Tibial nerve (tissue), 4 donors: Measurements from ENCODE around the gene GALR2. TPM values are rescaled to one million over a fixed set of nuclear protein-coding genes. Genes with fewer than 3 reads are reported as not detected.

Experiments used
- DNase-seq, 2 donors: peaks; one replicate each; pipeline ENCODE4 v3.0.0-alpha.2; 2019; ENCODE audit warnings: low spot score in 2 of 2
- H3K27ac ChIP-seq, 4 donors: fragments of 200-600 bp; sonication (generic) in 3 of 4; one replicate each; pipeline ENCODE4 v1.5.1; 2017 to 2019; ENCODE audit warnings: mild to moderate bottlenecking in 1 of 4
- H3K27me3 ChIP-seq, 2 donors: fragments of 200-600 bp; sonication (generic) in 1 of 2; one replicate each; pipeline versions ENCODE4 v1.5.1 to v1.6.0; 2017 to 2019
- H3K36me3 ChIP-seq, 3 donors: fragments of 200-600 bp; sonication (generic); one replicate each; pipeline ENCODE4 v1.5.1; 2018 to 2019
- H3K4me1 ChIP-seq, 4 donors: fragments of 200-600 bp; sonication (generic) in 3 of 4; one replicate each; pipeline ENCODE4 v1.5.1; 2017 to 2019
- H3K4me3 ChIP-seq, 4 donors: fragments of 200-600 bp; sonication (generic) in 3 of 4; one replicate each; pipeline ENCODE4 v1.5.1; 2017 to 2019; ENCODE audit warnings: mild to moderate bottlenecking in 1 of 4, moderate library complexity in 1 of 4
- H3K9me3 ChIP-seq, 4 donors: fragments of 200-600 bp; sonication (generic) in 3 of 4; one replicate each; pipeline ENCODE4 v1.5.1; 2017 to 2019
- EP300 ChIP-seq, 2 donors: sonication (generic); formaldehyde crosslinking; IDR thresholded peaks; one replicate each; pipeline ENCODE4 v1.6.1; 2017; ENCODE audit warnings: antibody characterized with exemption in 2 of 2, mild to moderate bottlenecking in 1 of 2
- POLR2A ChIP-seq, 2 donors: fragments of 450-650 bp; IDR thresholded peaks; one replicate each; pipeline ENCODE4 v1.6.1; 2017; ENCODE audit warnings: antibody characterized with exemption in 2 of 2, mild to moderate bottlenecking in 2 of 2, moderate library complexity in 2 of 2
- WGBS, 2 donors: methylation state at CpG; one replicate each; pipeline ENCODE4 v1.1.5; 2018; 5-methylcytosine and 5-hydroxymethylcytosine counted together
- total RNA-seq, 4 donors: library from RNA; depleted of rRNA; stranded (reverse); fragments of >200 nt; gene quantifications; one replicate each; pipeline ENCODE4 v1.1.0, GENCODE V29; 2016
- TF ChIP-seq, protein P1 (sequence below), 5 experiments: fragments of 200-600 bp in 3 of 5; fragments of 450-650 bp in 2 of 5; sonication (generic) in 3 of 5; IDR thresholded peaks; one replicate each; pipeline ENCODE4 v1.5.1; 2016 to 2019; ENCODE audit warnings: antibody characterized with exemption in 5 of 5, mild to moderate bottlenecking in 3 of 5, moderate library complexity in 2 of 5

The GALR2 gene, protein sequence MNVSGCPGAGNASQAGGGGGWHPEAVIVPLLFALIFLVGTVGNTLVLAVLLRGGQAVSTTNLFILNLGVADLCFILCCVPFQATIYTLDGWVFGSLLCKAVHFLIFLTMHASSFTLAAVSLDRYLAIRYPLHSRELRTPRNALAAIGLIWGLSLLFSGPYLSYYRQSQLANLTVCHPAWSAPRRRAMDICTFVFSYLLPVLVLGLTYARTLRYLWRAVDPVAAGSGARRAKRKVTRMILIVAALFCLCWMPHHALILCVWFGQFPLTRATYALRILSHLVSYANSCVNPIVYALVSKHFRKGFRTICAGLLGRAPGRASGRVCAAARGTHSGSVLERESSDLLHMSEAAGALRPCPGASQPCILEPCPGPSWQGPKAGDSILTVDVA
- not detected for total RNA-seq

DNA sequence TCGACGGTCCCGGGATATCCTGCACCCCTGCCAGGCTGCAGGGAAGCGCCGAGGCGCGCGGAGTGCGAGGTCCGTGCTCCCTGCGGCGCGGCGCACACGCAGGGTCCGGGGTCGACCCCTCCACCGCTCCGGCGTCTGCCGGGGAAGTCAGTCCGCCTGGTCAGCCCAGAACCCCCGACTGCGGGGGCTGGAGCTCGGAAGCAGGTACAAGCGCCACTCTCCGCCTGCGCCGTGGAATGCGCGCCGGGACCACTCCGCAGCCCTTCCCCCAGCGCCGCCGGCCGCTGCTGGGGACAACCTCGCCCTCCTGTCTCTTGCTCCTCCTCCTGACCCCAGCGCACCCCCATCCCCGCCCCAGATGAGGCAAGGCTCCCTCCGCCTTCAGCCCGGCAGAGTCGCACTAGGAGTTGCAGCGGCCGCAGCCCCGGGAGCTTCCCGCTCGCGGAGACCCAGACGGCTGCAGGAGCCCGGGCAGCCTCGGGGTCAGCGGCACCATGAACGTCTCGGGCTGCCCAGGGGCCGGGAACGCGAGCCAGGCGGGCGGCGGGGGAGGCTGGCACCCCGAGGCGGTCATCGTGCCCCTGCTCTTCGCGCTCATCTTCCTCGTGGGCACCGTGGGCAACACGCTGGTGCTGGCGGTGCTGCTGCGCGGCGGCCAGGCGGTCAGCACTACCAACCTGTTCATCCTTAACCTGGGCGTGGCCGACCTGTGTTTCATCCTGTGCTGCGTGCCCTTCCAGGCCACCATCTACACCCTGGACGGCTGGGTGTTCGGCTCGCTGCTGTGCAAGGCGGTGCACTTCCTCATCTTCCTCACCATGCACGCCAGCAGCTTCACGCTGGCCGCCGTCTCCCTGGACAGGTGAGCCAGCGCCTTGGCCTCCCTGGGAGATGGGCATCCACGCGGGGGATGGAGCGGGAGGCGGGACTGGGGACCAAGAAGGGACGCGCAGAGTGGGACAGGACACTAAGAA, at the start of gene GALR2:
GALR2 (plus strand) TSS at position 392 of the 974 bp plus-strand sequence; CDS start at position 495, 103 bp downstream.
- TF ChIP-seq POLR2A (IDR thresholded peaks at IDR 0.05) (no peak), EP300 (IDR thresholded peaks at IDR 0.05) (no peak)
- TF ChIP-seq, protein P1, sequence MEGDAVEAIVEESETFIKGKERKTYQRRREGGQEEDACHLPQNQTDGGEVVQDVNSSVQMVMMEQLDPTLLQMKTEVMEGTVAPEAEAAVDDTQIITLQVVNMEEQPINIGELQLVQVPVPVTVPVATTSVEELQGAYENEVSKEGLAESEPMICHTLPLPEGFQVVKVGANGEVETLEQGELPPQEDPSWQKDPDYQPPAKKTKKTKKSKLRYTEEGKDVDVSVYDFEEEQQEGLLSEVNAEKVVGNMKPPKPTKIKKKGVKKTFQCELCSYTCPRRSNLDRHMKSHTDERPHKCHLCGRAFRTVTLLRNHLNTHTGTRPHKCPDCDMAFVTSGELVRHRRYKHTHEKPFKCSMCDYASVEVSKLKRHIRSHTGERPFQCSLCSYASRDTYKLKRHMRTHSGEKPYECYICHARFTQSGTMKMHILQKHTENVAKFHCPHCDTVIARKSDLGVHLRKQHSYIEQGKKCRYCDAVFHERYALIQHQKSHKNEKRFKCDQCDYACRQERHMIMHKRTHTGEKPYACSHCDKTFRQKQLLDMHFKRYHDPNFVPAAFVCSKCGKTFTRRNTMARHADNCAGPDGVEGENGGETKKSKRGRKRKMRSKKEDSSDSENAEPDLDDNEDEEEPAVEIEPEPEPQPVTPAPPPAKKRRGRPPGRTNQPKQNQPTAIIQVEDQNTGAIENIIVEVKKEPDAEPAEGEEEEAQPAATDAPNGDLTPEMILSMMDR (IDR thresholded peaks at IDR 0.05) = no peak
- Histone ChIP-seq H3K9me3 (no peaks in the 10 kb centered on the region), H3K27ac (no peak within 1 kb of the TSS), H3K27me3 (peaks cover 0 to 63% of the 10 kb centered on the region in 2 donors), H3K36me3 (peaks cover 0 to 4% (median 0%) of the 10 kb centered on the region in 3 donors), H3K4me1 (peaks cover 0 to 64% (median 46%) of the 10 kb centered on the region in 4 donors), H3K4me3 (peak within 1 kb of the TSS in 1 of 4 donors; percentile 8)
- 2 to 3% methylated on average over 41 to 51 of the region's 92 CpGs for WGBS, 2 donors
- DNase-seq = no peak

DNA sequence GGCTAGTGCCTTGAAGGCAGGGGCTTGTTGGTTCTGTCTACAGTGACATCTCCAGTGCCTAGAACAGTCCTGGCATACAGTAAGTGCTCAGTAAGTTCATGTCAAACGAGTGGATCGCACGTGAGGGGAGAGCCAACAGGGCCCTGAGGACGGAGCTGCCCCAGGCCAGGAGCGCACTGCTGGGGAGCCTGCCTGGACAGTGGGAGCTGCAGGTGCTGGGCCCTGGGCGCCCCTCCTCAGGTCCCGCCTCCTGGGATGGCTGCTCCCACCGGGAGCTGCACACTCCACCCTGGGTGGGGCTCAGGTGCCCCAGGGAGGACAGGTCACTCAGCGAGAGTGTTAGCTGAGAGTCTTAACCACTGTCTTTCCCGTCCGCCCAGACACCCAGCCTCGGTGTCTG, 49.3 kb upstream of the GALR2 start:
- TF ChIP-seq EP300 (IDR thresholded peaks at IDR 0.05) (no peak), POLR2A (IDR thresholded peaks at IDR 0.05) (no peak)
- TF ChIP-seq, protein P1 (IDR thresholded peaks at IDR 0.05) = no peak
- Histone ChIP-seq H3K27me3 (peaks cover 0 to 26% of the 10 kb centered on the region in 2 donors), H3K4me1 (peaks cover 0 to 3% (median 0%) of the 10 kb centered on the region in 4 donors), H3K27ac (no peak overlapping the region), H3K4me3 (no peak overlapping the region), H3K9me3 (no peaks in the 10 kb centered on the region), H3K36me3 (no peaks in the 10 kb centered on the region)
- 89 to 90% methylated on average over 12 of the region's 12 CpGs for WGBS, 2 donors
- no peak for DNase-seq

DNA sequence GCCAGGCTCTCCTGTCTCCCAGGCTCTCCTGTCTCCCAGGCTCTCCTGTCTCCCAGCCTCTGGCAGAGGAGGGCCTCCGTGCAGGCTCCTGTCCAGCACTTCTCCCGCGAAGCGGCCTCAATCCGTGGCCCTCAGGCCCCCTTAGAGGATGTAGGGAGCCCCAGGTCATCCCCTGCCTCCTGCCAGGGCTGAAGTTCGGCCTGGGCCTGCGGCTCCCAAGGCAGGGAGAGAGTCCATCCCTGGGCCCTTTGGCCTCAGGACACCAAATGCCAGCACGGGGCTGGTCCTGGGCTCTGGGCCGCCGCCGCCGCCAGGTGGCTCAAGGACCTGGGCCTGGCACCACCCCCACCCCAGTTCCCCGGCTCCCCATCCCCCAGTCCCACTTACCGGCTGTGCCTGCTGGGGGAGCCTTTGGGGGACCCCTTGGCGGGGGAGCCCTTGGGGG, 47.8 kb upstream of the GALR2 start:
- Histone ChIP-seq H3K27me3 (peaks cover 0 to 17% of the 10 kb centered on the region in 2 donors), H3K36me3 (no peaks in the 10 kb centered on the region), H3K27ac (peak overlapping the region in 1 of 4 donors; percentile 19), H3K9me3 (no peaks in the 10 kb centered on the region), H3K4me1 (peaks cover 0 to 3% (median 0%) of the 10 kb centered on the region in 4 donors), H3K4me3 (peak overlapping the region in 1 of 4 donors; percentile 15)
- WGBS, 2 donors = 40 to 71% methylated on average over 1 to 2 of the region's 15 CpGs
- no peak for TF ChIP-seq EP300 (IDR thresholded peaks at IDR 0.05)
- TF ChIP-seq, protein P1 (IDR thresholded peaks at IDR 0.05) = no peak
- TF ChIP-seq POLR2A (IDR thresholded peaks at IDR 0.05) = no peak
- no peak for DNase-seq

DNA sequence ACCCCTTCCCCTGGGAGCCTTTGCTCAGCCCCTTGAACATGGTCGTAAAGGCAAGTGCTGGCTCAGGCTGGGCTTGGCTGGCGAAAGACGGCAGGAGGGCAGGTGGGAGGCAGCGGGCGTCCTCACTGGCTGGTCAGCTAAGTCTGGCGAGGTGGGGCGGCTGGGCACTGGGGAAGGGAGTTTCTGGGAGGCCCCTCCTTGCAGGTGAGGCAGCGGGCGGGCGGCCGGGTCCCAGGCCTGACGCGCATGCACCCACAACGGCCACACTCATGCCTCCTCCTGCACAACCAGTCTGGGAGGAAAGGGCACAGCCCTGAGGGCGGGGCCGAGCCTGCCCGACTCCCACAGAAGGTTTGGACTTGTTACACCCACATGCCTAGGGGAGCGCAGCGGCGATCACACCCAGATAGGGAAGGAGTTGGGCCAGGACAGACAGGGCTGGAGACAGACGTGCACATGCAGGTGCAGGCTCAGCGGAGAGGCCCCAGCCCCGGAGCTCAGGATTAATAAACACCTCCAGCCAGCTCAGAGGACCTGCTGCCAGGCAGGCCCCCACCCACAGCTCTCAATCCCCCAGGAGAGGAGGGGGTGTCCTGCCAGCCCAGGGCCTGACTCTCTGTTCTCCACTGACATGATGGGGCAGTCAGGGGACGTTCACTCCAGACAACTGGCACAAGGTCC, 47.3 kb upstream of the GALR2 start, which contains the start of gene EVPL:
EVPL (minus strand) TSS at position 148 of the 681 bp plus-strand sequence; CDS start at position 40, 108 bp downstream.
- no peaks in the 10 kb centered on the region for H3K36me3 ChIP-seq
- no peak for DNase-seq
- 72 to 78% methylated on average over 9 to 12 of the region's 24 CpGs for WGBS, 2 donors
- peak within 1 kb of the TSS in 1 of 4 donors; percentile 19 for H3K27ac ChIP-seq
- TF ChIP-seq, protein P1 (IDR thresholded peaks at IDR 0.05) = no peak
- peak within 1 kb of the TSS in 1 of 4 donors; percentile 15 for H3K4me3 ChIP-seq
- no peaks in the 10 kb centered on the region for H3K9me3 ChIP-seq
- H3K27me3 ChIP-seq = peaks cover 0 to 11% of the 10 kb centered on the region in 2 donors
- peaks cover 0 to 3% (median 0%) of the 10 kb centered on the region in 4 donors for H3K4me1 ChIP-seq
